GM21737 (cell line): ENCODE measurements around the gene TUBB3.

Experiments
- ATAC-seq: cut with Tn5 transposase; IDR thresholded peaks from one replicate; pipeline ENCODE4 v1.9.1; 2021; ENCODE audit warnings: mild to moderate bottlenecking, moderate library complexity; ENCODE audit not compliant: unreplicated experiment

The TUBB3 gene

DNA sequence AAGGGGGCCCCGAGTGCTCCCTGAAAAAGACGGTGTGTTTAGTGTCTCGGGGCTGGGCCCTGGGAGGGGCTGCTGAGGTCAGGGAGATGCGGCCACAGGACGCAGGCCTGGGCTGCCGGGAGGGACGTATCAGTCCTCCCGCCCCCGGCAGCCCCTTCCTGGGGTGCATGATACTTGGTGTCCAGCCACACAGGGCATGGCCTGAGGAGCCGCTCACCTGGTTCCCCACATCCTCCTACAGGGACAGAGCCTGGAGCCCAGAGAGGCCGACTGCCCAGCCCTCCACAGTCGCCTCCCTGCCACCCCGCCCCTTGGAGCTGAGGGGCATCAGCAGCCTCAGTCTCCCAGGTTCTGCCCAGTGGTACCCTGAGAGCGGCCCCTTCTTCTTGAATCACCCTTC is 13.4 kb downstream of the TUBB3 start:
- ATAC-seq = no peak

DNA sequence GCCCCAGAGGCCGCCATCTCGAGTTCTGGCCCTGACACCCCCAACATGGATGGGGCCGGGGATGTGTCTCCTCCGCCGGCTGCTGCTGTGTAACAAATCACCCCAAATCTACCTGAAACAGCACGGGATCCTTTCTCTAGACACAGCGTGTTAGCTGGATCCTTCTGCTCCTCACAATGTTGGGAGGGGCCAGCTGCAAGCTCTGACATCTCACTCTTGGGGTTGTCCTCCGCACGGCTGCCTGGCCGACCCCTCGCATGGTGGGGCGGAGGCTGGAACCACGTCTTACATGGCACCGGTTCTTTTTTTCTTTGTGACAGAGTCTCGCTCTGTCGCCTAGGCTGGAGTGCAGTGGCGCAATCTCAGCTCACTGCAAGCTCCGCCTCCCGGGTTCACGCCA is 13.8 kb downstream of the TUBB3 start:
- ATAC-seq = no peak

DNA sequence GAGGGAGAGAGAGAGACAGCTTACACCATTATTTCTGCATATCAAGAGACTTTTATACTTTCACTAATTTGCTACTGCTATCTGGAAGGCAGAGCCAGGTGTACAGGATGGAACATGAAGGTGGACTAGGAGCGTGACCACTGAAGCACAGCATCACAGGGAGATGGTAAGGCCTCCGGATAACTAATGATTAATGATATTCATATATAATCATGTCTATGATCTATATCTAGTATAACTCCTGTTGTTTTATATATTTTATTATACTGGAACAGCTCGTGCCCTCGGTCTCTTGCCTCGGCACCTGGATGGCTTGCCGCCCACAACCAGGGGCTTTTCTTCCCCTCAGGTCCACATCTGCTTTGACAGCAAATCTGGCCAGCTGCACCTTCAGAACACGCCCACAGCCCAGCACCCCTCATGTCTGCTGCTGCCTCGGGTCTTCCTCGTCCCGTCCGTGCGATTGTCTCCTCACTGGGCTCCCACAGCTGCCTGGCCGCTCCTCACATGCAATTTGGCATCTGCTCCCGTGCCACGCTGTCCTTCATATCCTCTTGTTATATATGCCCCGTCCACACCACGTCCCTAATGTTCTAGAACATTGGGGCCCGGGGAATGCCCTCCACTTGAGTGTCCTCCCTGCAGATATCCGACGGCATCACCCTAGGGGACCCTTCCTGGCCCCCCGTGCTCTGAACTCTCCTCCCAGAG is 15.2 kb downstream of the TUBB3 start:
- no peak for ATAC-seq

DNA sequence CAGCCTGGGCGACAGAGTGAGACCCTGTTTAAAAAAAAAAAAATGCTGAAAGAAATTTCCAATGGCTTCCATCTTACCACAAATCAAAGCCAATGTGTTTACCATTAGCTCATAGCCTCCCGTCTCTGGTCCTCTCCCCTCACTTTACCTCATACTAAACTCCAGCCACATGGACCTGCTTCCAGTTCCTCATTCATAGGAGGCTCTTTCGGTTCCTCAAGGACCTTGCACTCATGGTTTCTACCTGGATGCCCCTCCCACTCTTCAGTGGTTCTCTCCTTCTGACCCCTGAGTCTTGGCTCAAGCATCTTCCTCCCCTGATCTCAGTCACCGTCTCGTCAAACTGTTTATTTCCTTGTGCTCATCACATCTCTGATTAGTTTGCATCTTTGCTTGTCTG is 21.6 kb downstream of the TUBB3 start:
- no peak for ATAC-seq

DNA sequence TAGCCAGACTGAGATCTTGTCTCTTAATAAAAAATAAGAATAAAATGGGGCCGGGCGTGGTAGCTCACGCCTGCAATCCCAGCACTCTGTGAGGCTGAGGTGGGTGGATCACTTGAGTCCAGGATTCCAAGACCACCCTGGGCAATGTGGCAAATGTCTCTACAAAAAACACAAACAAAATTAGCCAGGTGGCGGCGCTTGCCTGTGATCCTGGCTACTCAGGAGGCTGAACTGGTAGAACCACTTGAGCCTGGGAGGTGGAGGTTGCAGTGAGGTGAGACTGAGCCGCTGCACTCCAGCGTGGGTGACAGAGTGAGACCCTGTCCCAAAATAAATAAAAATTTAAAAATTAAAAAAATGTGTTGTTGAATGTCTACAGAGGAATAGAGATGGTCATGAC is 22.5 kb downstream of the TUBB3 start:
- ATAC-seq = no peak

DNA sequence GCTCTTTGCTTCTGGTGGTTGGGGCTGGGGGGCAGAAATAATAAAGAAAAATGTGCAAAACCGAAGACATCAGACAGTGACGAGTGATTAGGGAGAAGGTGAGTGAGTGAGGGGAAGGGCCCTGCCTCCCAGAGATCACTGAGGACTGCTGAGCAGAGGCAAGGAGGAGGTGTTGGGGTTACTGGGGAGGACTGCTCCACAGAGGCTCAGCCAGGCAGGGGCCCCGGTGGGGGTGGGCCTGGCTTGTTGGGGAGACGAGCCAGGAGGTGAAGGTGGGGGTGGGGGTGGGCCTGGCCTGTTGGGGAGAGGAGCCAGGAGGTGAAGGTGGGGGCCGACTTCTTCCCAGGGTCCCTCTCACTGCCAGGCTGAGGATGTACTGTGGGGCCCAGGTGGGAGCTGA is 23.4 kb downstream of the TUBB3 start:
- ATAC-seq = no peak

DNA sequence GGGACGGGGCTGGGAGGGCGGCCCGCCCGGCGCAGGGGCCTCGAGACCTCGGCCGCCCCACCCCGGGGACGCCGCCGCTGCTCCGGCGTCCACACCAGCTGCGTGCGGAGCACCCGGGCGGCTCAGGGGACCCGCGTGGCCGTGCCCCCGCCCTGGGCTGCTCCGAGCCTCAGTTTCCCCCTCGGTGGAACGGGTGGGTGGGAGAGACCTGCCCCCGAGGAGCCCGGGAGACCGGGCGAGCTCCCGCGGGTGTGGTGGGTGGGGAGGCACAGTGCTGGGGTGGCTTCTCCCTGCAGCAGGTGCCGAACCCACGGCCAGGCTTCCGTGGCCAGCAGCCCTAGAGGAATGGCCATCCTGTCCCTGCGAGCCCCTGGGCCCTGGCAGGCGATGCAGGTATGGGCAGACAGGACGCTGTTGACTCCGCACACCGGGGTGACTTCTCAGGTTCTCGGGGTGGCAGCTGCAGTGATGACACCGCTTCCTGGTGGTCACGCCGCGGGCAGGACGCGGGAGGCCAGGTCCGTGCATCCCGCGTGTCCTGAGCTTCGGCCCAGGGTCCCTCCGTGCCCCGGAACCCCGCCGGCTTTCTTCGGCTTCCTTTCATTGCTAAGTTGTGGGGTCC is 26.1 kb downstream of the TUBB3 start:
- ATAC-seq = no peak

DNA sequence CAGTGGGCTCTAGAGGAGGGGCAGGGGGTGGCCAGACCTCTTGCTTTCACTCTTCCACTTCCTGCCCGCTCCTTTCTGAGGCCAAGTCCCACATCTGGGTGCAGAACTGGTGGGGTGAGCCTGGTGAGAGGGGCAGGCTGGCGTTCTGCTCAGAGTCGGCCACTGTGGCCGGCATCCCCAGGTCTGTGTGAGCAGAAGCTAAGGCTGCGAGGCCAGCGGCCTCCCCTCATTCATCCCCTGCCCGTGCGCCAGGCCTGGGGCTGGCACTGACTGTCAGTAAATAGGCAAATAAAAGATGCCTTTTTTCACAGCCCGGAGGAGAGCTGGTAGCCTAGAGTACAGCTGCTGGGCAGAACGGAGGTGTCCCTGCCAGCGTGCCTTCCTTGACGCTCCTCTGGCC is 26.6 kb downstream of the TUBB3 start:
- ATAC-seq = no peak

DNA sequence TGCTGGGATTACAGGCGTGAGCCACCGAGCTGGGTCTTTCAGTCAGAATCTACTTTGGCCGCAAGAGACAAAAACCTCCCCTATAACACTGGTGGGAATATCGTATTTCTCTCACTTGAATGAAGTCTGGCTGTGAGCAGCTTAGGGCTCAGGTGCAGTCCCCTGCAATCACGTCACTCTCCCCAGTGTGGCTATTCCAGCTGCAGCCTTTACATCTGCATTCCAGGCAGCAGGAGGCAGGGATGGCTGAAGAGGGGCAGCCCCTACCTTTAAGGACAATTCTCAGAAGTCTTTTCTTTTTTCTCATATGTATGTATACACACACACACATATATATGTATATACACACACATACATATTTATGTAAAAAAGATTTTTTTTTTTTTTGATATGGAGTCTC is 28.4 kb downstream of the TUBB3 start:
- ATAC-seq = no peak

DNA sequence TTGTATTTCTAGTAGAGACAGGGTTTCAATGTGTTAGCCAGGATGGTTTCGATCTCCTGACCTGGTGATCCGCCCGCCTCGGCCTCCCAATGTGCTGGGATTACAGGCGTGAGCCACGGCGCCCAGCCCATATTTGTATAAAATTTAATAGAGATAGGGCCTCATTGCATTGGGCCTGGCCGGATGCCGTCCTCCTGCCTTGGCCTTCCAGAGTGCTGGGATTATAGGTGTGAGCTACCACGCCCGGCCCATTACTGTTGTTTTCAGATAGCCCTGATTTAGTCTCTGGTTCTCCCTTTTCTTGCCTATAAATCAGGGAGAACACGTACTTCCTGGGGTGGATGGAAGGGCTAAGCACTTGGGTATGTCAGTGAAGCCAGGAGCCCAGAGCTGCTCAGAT is 28.9 kb downstream of the TUBB3 start:
- ATAC-seq = no peak

DNA sequence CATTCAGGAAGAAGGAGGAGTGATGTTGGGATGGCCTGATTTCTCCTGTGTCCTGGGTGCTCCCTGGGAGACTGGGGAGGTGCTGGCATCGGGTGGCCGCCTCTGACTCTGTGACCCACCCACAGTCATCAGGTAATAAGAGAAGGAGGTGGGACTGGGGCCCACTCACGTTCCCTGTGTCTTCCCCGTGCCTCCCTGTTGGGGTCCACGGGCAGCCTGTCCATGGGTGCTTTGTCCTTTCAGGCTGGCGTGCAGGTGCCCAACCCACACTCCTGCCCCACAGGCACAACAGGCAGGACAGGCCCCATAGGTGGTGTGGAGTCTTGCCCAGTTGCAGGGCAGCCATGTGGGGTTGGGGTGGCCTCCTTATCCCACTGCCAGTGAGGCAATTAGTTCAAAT is 29.4 kb downstream of the TUBB3 start:
- ATAC-seq = no peak

DNA sequence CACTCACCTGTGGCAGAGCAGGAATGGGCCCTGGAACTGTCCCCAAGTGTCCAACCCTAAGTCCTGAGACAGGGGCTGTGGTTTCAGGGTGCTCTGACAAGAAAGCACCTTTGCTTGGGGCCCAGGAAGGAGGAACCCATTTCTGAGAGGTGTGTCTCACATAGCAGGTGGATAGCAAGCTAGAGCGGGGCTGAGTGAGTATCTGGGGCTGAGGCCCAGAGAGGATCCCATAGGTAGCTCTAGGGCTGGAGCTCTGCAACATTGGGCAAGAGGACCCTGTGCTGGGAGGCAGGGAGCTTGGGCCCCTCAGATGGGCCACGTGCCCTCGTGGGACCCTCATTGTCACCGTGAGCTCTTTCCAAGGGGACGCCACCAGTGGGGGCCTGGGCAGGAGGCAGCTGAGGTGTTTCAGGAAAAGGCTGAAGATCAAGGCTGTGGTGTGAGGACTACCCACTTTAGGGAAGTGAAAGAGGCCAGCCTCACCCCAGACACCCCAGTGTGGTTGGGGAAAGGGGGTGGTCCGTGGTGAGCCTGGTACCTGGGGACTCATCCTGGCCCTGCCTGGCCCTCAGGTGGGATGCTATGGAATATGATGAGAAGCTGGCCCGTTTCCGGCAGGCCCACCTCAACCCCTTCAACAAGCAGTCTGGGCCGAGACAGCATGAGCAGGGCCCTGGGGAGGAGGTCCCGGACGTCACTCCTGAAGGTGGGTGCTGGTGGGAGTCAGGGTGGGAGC is 30.7 kb downstream of the TUBB3 start:
- ATAC-seq = peak; percentile 56

DNA sequence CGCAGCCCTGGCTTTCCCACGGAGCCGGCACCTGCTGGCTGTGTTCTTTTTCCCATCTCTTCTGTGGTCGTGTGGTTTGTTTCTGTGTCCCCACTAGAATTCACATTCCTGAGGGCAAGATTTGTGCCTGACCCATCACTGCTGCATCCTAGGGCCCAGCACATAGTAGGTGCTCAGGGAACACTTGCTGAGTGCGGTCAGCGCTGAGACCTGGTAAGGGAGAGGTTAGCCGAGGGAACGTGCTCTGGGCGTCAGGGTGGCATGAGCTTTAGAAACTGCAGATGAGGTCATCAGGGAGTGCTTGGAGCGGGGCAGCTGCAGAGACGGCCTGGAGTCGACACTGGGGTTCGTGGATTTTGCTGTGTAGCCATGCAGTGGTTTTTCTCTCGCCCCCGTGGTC is 31.3 kb downstream of the TUBB3 start:
- no peak for ATAC-seq

DNA sequence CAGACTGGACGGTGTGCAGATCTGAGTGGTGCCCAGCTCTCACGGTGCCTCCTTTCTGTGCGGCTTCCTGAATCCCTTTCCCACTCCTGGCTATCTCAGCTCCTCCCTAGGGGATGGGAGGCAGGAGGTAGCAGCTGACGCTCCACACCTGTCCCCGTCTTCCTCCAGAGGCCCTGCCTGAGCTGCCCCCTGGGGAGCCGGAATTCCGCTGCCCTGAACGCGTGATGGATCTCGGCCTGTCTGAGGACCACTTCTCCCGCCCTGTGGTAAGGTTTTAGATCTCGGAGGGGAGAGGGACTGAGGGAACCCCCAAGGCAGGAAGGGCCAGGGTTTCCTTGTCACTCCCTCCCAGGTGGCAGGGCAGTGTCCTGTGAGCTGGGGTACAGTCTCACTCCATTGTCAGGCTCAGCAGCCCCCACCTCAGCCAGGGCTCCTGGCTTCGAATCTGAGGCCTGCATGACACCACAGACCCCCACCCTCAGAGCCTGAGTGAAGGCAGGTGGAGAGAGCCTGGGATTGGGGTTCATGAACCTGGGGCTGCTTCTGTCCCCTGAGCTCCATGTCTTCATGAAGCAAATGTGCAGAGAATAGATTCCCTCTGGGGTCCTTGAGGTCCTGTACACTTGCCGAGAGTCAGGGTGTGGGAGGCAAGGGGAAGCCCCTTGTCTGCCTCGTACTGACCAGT is 32.0 kb downstream of the TUBB3 start:
- ATAC-seq = no peak

DNA sequence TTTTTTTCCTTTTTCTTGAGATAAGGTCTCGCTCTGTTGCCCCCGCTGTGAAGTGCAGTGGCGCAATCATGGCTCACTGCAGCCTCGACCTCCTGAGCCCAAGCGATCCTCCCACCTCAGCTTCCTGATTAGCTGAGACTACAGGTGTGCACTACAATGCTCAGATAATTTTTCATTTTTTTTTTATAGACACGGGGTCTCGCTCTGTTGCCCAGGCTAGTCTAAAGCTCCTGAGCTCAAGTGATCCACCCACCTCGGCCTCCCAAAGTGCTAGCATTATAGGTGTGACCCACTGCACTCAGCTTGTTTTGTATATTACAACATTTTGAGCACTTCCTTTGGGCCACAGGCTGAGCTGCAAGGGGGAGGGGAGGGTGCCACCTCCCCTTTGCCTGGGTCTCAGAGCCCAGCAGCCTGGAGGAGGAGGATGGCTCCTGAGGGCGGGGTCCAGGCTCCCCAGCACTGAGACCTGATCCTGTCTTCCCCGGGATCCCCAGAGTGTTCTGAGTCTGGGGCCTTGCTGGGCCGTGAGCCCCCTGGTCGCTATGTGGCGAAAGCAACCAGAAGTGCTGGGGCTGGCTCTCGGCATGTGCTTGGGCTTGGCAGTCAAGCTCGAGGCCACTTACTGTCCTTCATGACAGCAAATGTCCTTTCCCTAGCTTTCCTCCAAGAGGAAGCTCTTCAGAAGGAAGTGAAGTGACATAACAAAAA is 33.5 kb downstream of the TUBB3 start:
- ATAC-seq = no peak

DNA sequence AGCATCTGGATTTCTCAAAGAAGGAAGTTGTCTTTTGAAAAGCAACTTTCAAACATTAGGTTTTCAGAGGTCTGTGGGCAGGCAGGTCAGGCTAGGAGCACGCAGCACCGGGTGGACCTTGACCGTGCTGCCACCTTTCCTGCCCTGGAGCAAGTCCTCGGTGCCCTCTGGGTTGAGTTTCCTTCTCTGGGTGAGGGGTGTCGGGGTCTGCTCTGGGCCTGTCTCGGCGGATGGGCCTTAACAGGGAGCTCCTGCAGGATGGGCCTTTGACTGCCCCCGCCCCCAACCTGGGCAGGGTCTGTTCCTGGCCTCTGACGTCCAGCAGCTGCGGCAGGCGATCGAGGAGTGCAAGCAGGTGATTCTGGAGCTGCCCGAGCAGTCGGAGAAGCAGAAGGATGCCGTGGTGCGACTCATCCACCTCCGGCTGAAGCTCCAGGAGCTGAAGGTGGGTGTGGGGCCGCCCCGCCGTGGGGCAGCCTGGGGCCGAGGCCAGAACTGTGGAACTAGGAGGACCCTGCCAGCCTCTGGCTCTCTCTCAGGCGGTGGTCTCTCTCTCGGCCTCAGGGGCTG is 34.2 kb downstream of the TUBB3 start:
- no peak for ATAC-seq

DNA sequence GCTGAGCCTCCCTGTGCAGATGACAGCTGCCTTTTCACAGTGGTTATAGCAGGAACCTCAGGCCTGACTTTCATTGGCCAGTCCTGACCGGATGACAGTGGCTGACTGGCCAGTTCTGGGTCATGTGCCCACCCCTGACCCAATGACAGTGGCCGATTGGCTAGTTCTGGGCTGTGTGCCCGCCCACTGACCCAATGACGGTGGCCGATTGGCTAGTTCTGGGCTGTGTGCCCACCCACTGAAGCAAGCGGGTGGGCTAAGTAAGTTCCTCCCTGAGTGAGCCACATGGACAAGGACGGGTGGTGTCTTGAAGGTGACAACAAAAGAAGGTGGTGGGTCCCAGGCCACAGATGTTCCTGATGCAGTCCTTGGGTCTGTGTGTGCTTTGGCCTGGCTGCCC is 34.9 kb downstream of the TUBB3 start:
- no peak for ATAC-seq

DNA sequence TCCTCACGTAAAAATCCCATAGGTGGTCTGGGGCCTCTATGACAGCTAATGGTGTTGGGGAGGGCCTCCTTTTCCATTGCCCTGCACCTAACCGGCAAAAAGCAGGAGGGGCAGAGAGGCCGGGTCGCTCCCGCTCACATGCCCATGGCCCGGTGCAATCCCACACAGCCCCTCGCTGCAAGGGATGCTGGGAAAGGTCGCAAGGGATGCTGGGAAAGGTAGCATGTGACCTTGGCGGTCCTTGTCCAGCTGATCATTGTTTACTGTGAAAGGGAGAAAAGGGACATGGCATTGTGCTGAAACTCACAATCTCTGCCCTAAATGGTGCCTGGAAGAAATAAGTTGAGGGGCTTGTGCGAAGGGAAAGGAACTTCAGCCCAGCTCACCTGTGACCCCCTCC is 35.5 kb downstream of the TUBB3 start:
- no peak for ATAC-seq

DNA sequence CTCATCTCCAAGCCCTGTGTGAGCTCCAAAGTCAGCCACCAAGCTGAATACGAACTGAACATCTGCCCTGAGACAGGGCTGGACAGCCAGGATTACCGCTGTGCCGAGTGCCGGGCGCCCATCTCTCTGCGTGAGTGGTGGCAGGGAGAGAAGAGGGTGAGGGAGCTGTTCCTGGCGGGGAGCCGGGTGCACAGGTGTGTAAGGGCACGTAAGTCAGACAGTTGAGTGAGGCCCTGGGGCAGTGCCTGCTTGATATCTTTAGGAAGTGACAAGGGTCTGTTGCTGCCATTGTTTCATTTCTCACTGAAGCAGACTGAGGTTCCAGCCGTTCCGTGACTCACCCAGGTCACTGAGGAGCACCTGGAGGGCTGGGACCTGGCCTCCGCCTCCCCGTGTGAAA is 37.8 kb downstream of the TUBB3 start:
- no peak for ATAC-seq

DNA sequence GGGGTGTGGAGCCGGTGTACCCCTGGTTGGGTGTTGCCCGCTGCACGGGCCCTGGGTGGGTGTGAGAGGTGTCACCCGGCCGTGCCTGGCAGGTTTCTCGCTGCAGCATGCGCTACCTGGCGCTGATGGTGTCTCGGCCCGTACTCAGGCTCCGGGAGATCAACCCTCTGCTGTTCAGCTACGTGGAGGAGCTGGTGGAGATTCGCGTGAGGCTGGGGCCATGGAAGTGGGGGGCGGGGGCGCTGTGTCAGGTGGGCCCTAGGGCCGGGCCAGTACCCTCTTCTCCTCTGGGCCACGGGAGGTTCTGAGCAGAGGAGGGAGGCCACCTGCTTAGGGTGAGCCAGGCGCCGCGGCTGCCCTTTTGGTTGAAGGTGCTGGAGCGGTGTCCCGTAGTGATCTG is 38.8 kb downstream of the TUBB3 start:
- ATAC-seq = no peak
